NCI-H1048 (cell line): Measurements from ENCODE around the gene TMEM63C.
"Not testable (repeated sequence)": the region's sequence is repeated elsewhere in the genome, so short reads cannot be mapped to it uniquely, and the experiment has no call there.

Experiments used
- DNase-seq: peaks from one replicate; lab custom pipeline; 2025; lab: John Stamatoyannopoulos, UW

TMEM63C gene

DNA sequence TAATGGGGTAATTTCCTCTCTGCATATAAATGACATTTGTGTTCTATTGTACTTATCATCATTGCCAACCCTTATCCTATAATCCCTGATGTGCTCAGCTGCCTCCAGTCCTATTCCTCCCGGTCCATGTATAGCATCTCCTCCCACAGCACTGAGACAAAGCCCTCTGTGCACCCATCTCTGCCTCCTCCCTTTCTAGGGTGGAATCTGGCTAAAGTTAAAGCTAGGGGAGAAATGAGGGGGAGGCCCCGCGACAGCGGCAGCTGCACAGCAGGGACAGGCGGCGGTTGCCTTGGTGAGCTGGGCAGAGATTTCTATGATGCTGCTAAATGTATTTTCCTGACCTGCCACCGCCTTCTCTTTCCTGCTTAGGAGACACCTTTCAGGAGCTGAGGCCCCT lies 27.2 kb upstream of the TMEM63C start:
- no peak for DNase-seq

DNA sequence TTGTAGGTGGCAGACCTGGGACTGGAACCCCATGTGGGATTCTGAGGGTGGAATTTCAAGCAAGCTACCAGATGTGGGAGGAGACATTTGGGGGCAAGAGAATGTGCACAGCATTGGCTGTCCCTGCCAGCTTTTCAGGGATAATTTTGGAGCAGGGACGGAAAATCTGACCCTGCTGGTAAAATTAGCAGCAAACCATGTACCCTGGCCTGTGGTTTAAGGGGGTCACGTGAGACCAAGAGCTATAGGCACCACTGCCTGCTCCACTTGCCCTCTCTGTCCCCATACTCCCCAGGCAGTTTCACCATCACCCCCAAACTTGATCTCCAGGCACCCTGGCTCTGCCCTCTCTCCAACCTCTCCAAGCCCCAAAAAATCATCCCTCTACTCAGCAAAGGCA lies 26.5 kb upstream of the TMEM63C start:
- no peak for DNase-seq

DNA sequence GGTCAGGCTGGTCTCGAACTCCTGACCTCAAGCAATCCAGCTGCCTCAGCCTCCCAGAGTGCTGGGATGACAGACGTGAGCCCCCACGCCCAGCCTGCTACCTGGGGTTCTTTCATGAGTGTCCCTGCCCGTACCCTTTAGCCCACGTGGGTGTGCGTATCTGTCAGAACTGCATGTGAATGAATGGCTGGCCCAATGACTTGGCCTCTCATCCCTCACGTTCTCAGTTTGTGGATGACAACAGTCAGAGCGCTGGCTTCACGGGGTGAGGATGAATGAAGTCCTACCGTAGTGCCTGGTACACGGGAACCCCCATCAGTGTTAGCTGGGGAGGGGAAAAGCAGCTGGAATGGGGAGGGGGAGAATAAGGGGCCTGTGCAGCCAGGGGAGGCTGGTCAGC lies 23.9 kb upstream of the TMEM63C start:
- DNase-seq, result no peak

DNA sequence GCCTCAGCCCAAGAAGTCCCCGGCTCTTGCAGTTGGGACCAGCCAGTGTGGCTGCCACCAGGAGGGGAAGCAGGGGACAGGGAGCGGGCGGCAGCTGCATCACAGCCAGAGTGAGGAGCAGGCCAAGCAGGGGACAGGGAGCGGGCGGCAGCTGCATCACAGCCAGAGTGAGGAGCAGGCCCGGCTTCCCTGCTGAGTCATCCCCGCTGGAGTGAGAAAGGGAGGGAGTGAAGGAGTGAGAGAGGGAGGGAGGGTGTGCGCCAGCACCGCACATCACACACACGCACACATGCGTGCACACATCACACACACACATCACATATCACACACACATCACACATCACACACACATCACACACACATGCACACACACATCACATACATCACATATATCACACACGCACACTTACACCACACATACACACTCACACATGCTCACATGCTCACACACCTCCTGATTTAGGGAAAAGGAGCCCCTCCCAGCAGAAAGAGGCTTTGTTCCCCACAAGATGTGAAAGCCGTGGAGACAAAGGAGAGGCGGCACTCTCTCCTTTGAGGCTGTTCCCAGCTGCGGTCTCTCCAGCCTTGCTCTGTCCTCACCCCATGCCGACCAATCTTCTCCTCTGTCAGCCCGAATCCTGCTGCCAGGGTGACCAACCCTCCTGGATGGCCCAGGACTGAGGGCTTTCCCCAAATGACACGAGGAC lies 23.3 kb upstream of the TMEM63C start:
- DNase-seq, result no peak

DNA sequence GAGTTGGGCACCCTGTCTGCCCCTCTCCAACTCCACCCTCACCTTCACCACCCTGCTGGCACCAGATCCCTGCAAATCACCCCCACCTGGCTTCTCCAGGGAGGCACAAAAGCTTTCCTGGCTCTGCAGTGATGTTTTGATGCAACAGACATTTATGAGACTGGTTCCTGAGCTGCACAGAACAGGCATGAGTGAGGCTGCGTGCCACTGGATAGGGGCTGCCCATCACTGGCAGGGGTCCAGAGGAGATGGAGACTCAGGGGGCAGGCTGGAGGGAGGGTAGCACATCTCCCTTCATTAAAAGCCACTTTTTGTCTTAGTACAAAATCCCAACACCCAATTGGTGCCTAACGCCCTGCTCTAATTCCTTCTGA lies 22.7 kb upstream of the TMEM63C start:
- no peak for DNase-seq

DNA sequence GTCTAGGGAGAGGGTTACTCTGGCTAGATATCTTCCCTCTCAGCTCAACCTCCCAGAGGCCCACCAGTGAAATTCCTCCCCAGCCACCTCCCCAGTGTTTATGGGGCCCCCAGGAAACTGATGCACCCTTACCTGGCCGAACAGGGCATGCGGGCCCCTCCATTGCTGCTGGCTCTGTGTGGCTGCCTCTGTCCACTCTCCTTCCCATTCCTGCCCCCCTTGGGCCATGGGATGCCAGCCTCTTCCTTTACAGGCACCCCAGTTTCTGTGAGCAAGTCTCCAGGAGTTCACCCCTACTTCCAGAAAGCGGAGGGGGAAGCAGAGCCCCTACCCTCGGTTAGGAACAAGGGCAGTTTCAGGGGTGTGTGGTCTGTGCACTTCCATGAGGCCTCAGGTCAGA lies 20.6 kb upstream of the TMEM63C start:
- DNase-seq, result no peak

DNA sequence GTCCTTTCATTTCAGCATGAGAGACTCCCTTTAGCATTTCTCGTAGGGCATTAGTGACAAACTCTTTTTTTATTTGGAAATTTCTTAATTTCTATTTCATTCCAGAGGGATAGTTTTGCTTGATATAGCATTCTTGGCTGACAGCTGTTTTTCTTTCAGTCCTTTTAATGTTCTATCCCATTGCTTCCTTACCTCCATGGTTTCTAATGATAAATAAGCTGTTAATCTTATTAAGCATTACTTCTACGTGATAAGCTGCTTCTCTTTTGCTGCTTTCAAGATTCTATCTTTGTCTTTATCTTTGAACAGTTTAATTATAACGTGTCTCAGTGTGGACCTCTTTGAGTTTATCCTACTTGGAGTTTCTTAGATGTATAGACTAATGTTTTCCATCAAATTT lies 11.6 kb upstream of the TMEM63C start:
- no peak for DNase-seq

DNA sequence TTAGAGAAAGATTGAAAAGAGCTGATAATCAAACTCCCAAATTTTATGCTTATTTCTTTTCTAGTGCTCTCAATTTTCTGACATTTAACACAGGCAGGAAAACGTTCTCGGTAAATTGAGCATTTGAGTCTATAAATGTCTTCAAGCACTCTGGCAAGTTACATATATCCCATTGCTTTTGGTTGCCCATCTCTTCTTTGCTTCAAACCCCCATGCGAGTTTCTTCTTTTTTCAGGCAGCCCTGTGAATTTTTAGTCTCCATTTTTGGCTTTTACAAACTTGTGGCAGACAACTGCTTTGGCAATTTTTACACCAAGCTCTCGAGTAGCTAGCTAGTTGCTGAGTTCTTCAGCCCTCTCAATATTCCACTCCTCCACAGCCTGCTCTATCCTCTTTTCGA lies 8.7 kb upstream of the TMEM63C start:
- DNase-seq, result no peak

DNA sequence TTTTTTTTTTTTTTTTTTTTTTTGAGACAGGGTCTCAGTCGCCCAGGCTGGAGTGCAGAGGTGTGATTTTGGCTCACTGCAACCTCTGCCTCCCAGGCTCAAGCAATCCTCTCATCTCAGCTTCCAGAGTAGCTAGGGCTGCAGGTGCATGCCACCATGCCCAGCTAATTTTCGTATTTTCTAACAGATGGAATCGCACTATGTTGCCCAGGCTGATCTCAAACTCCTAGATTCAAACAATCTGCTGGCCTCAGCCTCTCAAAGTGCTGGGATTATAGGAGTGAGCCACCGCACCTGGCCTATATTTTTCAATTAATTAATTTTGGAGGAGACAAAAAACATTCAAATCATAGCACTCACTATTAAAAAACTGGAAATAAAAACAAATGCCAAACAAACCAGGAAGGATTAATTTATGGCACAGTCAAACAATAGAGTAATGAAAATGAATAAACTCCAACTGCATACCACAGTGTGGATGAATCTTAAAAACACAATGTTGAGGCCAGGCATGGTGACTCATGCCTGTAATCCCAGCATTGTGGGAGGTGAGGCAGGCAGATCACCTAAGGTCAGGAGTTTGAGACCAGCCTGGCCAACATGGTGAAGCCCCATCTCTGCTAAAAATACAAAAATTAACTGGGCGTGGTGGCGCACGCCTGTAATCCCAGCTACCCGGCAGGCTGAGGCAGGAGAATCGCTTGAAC lies 7.5 kb upstream of the TMEM63C start:
- not testable (repeated sequence) for DNase-seq

DNA sequence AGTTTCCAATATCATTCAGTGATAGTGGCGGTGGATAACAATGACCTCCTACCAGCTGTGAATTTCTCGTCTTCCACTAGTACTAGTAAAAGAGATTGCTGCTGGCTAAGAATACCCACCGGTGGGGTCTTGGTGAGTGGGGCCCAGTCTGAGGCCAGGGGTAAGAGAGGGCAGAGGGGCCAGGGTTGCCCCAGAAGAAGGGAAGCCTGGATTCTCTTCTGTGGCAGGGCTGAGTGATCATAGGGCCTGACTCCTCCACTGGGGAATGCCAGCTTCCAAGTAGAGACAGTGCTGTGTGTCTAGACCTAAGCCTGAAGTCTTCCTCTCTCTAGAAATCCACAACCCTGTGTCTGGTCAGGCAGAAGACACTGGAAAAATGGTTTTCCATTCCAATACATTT lies 5.8 kb upstream of the TMEM63C start:
- DNase-seq, result no peak

DNA sequence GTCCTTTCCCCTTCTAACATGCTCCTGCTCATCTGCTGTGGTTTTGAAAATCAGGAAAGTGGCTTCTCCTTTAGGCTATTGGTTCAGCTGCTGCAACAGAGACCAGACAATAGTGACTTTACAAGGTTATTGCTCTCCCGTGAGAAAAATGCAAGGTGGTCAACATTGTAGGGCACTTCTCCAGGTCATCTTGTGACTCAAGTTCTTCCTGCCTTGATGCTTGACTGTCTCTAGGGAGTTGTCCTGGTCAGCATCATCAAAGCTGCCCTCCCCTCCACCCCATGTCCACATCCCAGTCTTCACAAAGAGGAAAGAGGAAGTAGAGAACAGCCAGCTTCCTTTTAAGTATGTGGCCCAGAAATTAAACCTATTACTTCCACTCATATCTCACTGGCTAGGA lies 3.9 kb upstream of the TMEM63C start:
- DNase-seq, result no peak

DNA sequence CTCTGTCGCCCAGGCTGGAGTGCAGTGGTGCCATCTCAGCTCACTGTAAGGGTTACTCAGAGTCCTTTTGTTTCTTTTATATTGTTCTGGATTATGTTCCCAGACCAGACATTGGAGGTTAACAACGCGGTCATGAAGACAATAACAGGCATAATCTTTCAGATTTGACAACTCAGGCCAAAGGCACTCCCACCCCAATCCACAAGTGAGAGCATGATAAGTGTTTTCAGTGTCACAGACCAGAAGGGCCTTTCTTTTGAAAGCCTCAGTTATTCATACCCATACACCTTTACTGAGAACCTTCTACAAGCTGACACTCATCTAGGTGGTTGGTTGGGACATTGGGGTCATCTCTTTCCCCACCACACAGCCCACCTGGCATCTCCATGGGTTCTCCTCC lies 2.9 kb upstream of the TMEM63C start:
- no peak for DNase-seq

DNA sequence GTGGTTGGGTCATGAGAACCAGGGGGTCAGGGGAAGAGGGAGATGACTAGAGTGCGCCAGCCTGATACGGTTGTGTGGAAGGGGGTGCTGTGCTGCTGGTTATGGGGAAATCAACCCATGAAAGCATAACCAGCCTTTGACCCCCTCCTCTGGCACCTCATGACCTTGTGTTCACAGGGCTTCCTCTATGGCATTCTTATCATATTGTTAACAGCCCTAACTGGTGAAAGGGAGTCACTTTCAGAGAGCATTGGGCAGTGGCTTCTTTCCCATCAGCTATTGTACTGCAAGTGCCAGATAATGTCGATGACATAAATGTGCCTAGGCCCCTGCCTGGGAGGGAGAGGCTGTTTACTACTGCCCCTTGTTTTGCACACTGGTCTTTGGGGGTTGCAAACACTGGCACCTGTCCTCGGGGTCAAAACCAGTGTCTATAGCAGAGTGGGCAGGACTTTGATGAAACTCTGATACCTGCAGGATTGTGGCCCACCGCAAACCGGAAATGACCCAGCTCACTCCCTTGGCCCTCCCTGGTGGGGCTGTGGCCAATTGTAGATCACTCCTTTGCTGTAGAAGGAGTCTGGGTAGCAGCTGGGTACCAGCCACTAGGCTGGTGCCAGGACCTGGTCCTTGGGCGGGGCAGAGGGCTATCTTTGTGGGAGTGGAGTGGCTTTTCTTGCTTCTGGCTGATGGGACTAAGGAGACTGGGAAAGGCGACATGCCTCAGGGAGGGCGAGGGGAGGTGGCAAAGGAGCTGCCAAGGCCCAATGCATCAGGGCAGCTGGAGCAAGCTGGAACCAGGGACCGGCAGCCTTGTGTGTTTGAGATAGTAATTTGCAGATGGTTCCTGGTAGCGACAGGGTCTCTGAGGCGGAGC lies 634 bp upstream of the TMEM63C start:
- no peak for DNase-seq

DNA sequence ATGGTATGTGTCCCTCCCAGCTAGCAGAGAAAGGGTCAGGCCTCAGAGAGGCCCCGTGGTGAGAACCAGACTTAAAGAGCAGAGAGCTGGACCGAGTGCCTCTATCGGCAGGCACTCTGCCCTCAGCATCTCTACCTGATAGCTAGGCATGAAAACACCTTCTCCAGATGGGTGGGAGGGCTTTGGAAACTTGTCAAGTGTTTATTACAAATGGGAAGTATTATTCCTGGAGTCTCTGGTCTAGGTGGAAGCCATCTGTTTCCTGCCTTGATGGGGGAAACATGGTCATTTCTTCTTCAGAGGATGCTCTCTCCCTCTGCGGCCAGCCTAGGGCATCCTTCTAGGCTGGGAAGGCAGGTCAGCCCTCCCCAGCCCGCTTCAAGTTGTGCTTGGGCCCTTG lies 2.3 kb downstream of the TMEM63C start:
- no peak for DNase-seq

DNA sequence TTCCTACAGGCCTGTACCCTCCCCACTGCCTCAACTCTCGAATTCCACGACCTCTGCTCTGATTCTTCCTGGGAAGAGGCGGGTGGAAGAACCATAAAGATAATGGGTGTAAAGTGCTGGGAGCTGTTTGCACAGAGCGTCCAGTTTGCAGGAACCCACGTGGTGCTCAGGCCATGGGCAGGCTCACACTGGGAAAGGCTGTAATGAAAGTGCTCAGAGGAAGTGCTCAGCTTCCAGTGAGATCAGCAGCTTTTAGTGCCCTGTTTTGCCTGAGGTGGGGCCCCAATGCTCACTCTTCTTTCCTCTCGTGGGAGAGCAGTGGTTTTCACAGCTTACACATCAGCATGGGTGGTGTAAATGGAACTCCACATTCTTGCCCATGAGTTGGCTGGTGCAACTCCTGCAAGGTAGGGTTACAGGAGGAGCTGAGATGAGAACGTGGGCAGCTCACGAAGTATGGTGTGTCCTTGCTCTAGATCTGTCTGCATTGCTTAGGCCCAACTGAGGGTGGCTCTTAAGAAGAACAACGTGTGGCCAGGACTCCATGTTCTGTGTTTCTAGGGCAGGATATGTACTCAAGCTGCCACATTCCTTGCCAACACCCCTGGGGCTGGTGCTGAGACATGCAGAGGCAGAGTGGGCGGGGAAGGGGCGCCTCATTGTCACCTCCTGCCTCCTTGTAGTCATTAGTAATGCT lies 2.9 kb downstream of the TMEM63C start:
- no peak for DNase-seq

DNA sequence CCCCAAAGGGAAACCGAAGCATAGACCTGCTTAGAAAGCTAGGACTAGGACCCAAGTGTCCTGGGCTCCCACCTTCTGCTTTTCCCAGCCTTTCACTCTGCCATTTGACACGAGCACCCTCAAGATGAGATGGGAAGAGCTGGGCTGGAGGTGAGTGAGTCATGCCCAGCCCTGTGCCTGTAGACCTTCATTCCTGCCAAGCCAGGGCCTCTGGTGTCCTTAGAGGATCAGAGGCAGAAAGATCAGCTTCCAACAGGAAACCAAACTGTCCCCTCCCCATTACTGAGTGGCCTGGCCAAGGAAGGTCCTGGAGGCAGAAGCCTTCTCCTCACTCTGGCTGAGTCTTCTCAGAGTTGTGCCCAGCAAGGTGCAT lies 3.5 kb downstream of the TMEM63C start:
- no peak for DNase-seq

DNA sequence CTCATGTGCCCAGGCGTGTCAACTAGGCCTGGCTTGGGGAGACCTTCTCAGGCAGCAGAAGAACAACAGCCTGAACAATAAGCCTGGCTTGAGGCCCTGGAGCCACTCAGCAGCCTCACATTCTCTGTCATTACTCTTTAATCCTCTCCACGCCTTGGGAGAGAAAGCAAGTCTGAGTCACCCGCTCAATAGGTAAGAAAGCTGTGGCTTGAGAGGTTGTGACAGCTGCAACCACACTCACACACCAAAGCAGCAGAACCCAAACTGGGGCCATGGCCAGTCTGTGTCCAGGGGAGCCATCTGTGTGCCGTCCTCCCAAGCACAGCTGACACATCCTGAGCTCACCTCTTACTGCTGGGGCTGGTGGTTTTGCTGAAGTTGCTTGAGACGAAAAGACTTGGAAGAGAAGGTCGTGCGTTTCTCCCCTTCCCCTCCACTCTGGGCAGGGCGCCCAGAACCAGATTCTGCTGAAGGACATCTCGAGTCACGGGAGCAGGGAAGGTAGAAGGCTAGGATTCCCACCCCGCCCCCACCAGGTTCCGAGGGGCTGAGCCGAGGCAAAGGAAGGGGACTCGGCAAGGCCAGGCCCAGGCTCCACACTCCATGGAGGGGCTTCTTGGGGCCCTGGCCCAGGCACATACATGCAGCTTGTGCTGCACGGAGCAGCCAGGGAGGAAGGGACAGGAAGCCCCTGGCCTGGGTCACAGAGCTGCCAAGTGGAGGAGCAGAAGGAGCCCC lies 5.5 kb downstream of the TMEM63C start:
- DNase-seq, result no peak

DNA sequence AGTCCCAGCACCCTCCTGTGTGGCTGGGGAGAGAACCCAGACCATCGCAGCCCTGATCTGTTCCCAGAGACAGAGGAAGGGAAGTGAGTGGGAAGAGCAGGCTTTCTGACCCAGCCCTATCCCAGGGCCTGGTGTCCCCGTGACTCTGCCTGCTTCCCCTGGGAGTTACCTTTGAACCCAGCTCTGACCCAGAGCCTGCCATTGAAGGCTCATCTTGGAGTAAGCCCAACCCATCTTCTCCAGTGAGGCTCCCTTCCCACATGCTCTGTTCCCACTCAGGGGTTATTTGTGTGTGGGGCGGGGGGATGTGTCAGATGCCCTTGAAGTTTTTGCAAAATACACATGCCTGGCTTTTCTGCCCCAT lies 6.0 kb downstream of the TMEM63C start:
- no peak for DNase-seq

DNA sequence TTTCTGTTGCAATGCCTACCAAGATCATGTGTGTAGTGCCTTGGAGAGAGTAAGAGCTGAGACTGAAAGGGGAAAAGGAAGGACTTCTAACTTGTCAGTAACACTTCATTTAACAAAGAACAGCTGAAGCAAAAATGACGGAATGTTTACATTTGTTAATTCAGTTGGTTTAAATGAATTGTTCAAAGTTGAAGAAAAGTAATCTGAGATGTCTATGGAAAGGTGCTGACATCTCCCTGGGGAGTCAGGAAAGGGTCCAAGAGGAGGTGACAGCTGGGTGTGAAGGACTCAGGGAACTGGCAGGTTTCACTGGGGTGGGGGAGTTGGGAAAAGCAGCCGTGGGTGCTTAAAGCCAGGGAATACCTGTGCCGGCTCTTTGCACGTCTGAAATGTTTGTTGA lies 7.9 kb downstream of the TMEM63C start:
- DNase-seq, result no peak

DNA sequence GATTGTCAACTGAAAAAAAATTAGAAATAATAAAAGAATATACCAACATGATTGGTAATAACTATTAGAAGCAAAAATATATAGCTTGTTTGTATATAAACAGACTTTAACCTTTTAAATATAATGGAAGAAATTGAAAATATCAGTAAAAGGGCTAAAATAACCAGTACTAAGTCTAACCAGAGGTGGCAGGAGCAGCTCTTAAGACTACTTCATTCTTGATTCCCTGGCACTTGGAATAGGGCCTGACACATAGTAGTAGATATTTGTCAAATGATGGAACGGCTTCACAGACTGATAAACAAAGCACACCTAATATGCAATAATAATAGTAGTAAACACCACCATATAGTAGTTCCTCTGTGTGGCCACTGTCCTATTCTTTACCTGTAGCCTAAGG lies 9.4 kb downstream of the TMEM63C start:
- no peak for DNase-seq

DNA sequence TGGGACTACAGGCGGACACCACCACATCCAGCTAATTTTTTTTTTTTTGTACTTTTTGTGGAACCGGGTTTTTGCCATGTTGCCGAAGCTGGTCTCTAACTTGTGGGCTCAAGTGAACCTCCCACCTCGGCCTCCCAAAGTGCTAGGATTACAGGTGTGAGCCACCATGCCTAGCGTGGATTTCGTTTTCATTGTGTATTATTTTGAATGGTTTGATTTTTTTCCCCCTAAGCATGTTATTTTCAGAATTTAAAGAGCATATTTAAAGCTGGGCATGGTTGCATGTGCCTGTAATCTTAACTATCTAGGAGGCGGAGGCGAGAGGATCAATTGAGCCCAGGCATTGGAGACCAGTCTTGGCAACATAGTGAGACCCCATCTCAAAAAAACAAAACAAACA lies 13.1 kb downstream of the TMEM63C start:
- no peak for DNase-seq

DNA sequence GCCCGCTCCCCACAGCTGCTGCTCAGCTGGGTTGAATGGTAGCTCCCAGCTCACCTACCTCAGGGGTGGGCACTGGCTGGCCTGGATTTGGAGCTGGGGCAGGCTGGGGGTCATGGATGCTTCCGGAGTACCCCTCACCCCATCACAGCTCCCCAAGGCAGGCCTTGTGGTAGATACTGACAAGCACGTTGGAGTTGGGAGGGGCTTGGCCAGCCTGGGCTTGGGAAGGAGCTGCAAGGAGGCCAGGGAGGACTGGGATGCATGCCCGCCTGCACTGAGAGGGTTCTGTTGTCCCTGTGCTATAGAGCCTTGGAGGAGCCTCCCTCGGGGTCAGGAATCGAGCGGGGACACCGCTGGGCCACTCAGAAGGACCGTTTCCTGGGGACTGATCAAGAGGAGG lies 14.2 kb downstream of the TMEM63C start:
- no peak for DNase-seq
